Measurements from ENCODE around the gene NIFK.
"Not testable (repeated sequence)": the region's sequence is repeated elsewhere in the genome, so short reads cannot be mapped to it uniquely, and the experiment has no call there.

NIFK gene

GRCh38 chr2:121736462-121737336, at the start of gene NIFK:
Gene NIFK (minus strand): TSS chr2:121736875. CDS start chr2:121736850, 25 bp downstream.
- peak; percentile 100 for DNase-seq

GRCh38 chr2:121783180-121783579, 46.5 kb upstream of the NIFK start:
- no peak for DNase-seq

- DNase-seq = no peak
These were observed 42.2 kb upstream of the NIFK start for GRCh38 chr2:121778741-121779487.

GRCh38 chr2:121777699-121778058, 41.0 kb upstream of the NIFK start:
- no peak for DNase-seq

GRCh38 chr2:121776885-121777698, 40.4 kb upstream of the NIFK start:
- DNase-seq = no peak

GRCh38 chr2:121776361-121776760, 39.7 kb upstream of the NIFK start:
- no peak for DNase-seq

GRCh38 chr2:121774235-121774634, 37.6 kb upstream of the NIFK start:
- no peak for DNase-seq

- DNase-seq = no peak
These were observed 35.5 kb upstream of the NIFK start for GRCh38 chr2:121771976-121772742.

- DNase-seq = no peak
These were observed 31.6 kb upstream of the NIFK start for GRCh38 chr2:121768143-121768755.

- DNase-seq = no peak
These were observed 29.9 kb upstream of the NIFK start for GRCh38 chr2:121766624-121767023.

GRCh38 chr2:121764681-121765228, 28.1 kb upstream of the NIFK start:
- no peak for DNase-seq

- peak; percentile 97 to 98 for DNase-seq
These were observed 18.8 kb upstream of the NIFK start, which contains the start of gene TSN for GRCh38 chr2:121755237-121756111. Gene TSN (plus strand): TSS chr2:121755651. CDS start chr2:121755780, 129 bp downstream.

- no peak for DNase-seq
These were observed 18.2 kb upstream of the NIFK start for GRCh38 chr2:121754851-121755236.

GRCh38 chr2:121748202-121748601, 11.5 kb upstream of the NIFK start:
- no peak for DNase-seq

GRCh38 chr2:121746071-121746578, 9.4 kb upstream of the NIFK start:
- peak; percentile 67 for DNase-seq

GRCh38 chr2:121741450-121741849, 4.8 kb upstream of the NIFK start:
- DNase-seq = no peak

GRCh38 chr2:121740973-121741372, 4.3 kb upstream of the NIFK start:
- DNase-seq = no peak

- no peak for DNase-seq
These were observed 574 bp downstream of the NIFK start for GRCh38 chr2:121736140-121736461.

GRCh38 chr2:121735518-121736074, 1.1 kb downstream of the NIFK start:
- DNase-seq = no peak

- DNase-seq = not testable (repeated sequence)
These were observed 2.1 kb downstream of the NIFK start for GRCh38 chr2:121734544-121734943.

Measured in activated T-cell treated with anti-CD3 and anti-CD28 coated beads, Interleukin-2, amount 50 U/mL, for 48 hours (primary cell).